IPS-18c (cell line): Measurements from ENCODE around the gene TRIM31.
A peak's percentile ranks its signal among the peaks of the same experiment; 100 is the strongest.

Source experiments
- H3K4me3 ChIP-seq: 2 replicates; pipeline ENCODE4 v1.7.0; 2013; ENCODE audit warnings: low read depth, mild to moderate bottlenecking, low read length, moderate library complexity; ENCODE audit not compliant: insufficient read depth
- H3K9me3 ChIP-seq: one replicate; pipeline ENCODE4 v1.6.1; 2013; ENCODE audit warnings: mild to moderate bottlenecking, low read length, moderate library complexity; ENCODE audit not compliant: control insufficient read depth, insufficient read depth

Gene TRIM31

GRCh38 chr6:30100585-30101443, 12.1 kb downstream of the TRIM31 start:
- Histone ChIP-seq H3K4me3 (peak overlapping the region; percentile 51), H3K9me3 (no peaks in the 10 kb centered on the region)

GRCh38 chr6:30100154-30100553, 12.7 kb downstream of the TRIM31 start:
- H3K4me3 ChIP-seq: no peak overlapping the region
- no peaks in the 10 kb centered on the region for H3K9me3 ChIP-seq

- no peak overlapping the region for H3K4me3 ChIP-seq
- H3K9me3 ChIP-seq: no peaks in the 10 kb centered on the region
These were observed 14.8 kb downstream of the TRIM31 start for GRCh38 chr6:30097902-30098768.

GRCh38 chr6:30096829-30097228, 16.1 kb downstream of the TRIM31 start:
- no peaks in the 10 kb centered on the region for H3K9me3 ChIP-seq
- no peak overlapping the region for H3K4me3 ChIP-seq

- Histone ChIP-seq H3K9me3 (no peaks in the 10 kb centered on the region), H3K4me3 (no peak overlapping the region)
These were observed 18.8 kb downstream of the TRIM31 start for GRCh38 chr6:30093951-30094661.

GRCh38 chr6:30092852-30093543, 19.9 kb downstream of the TRIM31 start:
- Histone ChIP-seq H3K9me3 (no peaks in the 10 kb centered on the region), H3K4me3 (no peak overlapping the region)

GRCh38 chr6:30091577-30092381, 21.1 kb downstream of the TRIM31 start:
- Histone ChIP-seq H3K9me3 (peaks cover 2% of the 10 kb centered on the region), H3K4me3 (no peak overlapping the region)

GRCh38 chr6:30087876-30088275, 25.0 kb downstream of the TRIM31 start:
- peaks cover 2% of the 10 kb centered on the region for H3K9me3 ChIP-seq
- no peak overlapping the region for H3K4me3 ChIP-seq

GRCh38 chr6:30077218-30077617, 35.7 kb downstream of the TRIM31 start:
- H3K4me3 ChIP-seq: no peak overlapping the region
- H3K9me3 ChIP-seq: no peaks in the 10 kb centered on the region

GRCh38 chr6:30075790-30076732, 36.8 kb downstream of the TRIM31 start:
- no peaks in the 10 kb centered on the region for H3K9me3 ChIP-seq
- H3K4me3 ChIP-seq: peak overlapping the region; percentile 75

- Histone ChIP-seq H3K4me3 (peak within 1 kb of the TSS; percentile 75), H3K9me3 (no peaks in the 10 kb centered on the region)
These were observed 37.6 kb downstream of the TRIM31 start, which contains the start of gene RNF39 for GRCh38 chr6:30075094-30075789. TSS of gene RNF39 (minus strand) at chr6:30075769. CDS start at chr6:30075585, 184 bp downstream.

GRCh38 chr6:30074331-30075093, 38.4 kb downstream of the TRIM31 start:
- Histone ChIP-seq H3K4me3 (peak overlapping the region; percentile 75), H3K9me3 (no peaks in the 10 kb centered on the region)

- Histone ChIP-seq H3K4me3 (peak overlapping the region; percentile 75; the same call in 1 of the 2 replicates), H3K9me3 (no peaks in the 10 kb centered on the region)
These were observed 39.2 kb downstream of the TRIM31 start for GRCh38 chr6:30073489-30074235.
